T-helper 17 cell (primary cell): Measurements from ENCODE around the gene ZNF821. TPM values are rescaled to one million over a fixed set of nuclear protein-coding genes. Genes with fewer than 3 reads are reported as not detected.
"Not testable (repeated sequence)": the region's sequence is repeated elsewhere in the genome, so short reads cannot be mapped to it uniquely, and the experiment has no call there.

ENCODE experiments used
- ATAC-seq: fragments of 150-1000 bp; cut with Tn5 transposase; 2 replicates; pipeline ENCODE4 v1.10.0; 2021; ENCODE audit warnings: mild to moderate bottlenecking, moderate library complexity
- DNase-seq, 3 donors: peaks; one replicate each; pipeline versions ENCODE4 v3.0.0 to v3.0.0-alpha.2; 2020 to 2021
- H3K9me3 ChIP-seq: one replicate; pipeline ENCODE4 v1.7.0; 2013; ENCODE audit warnings: low read length, mild to moderate bottlenecking; ENCODE audit not compliant: control insufficient read depth, poor library complexity, severe bottlenecking
- H3K27ac Mint-ChIP-seq: one replicate; pipeline ENCODE4 v1.8.0; 2022; ENCODE audit warnings: mild to moderate bottlenecking, moderate library complexity, mixed read lengths
- H3K27me3 Mint-ChIP-seq: one replicate; pipeline ENCODE4 v1.8.0; 2022; ENCODE audit warnings: mixed read lengths
- H3K36me3 Mint-ChIP-seq: one replicate; pipeline ENCODE4 v1.8.0; 2022; ENCODE audit warnings: low read depth, mixed read lengths
- H3K4me1 Mint-ChIP-seq: one replicate; pipeline ENCODE4 v1.8.0; 2022; ENCODE audit warnings: mild to moderate bottlenecking, mixed read lengths
- H3K4me3 Mint-ChIP-seq: one replicate; pipeline ENCODE4 v1.8.0; 2022; ENCODE audit warnings: mild to moderate bottlenecking, moderate library complexity, mixed read lengths
- total RNA-seq, 4 donors: library from RNA in 2 of 4; stranded (reverse) in 2 of 4; gene quantifications; one replicate each; pipeline ENCODE4 v1.2.3 and lab custom pipeline; 2022 to 2026

Gene ZNF821
- total RNA-seq, 2 donors from 2014 or later: 12.2 to 14.1 TPM

GRCh38 chr16:71916397-71916920, 32.5 kb upstream of the ZNF821 start:
- peaks cover 20% of the 10 kb centered on the region for H3K36me3 Mint-ChIP-seq
- no peak overlapping the region for H3K4me3 Mint-ChIP-seq
- H3K9me3 ChIP-seq: no peaks in the 10 kb centered on the region
- no peak for DNase-seq
- peaks cover 48% of the 10 kb centered on the region for H3K4me1 Mint-ChIP-seq
- peak overlapping the region; percentile 69 for H3K27ac Mint-ChIP-seq
- no peak for ATAC-seq
- H3K27me3 Mint-ChIP-seq: no peaks in the 10 kb centered on the region

- peaks cover 17% of the 10 kb centered on the region for H3K36me3 Mint-ChIP-seq
- DNase-seq (no peak), ATAC-seq (no peak)
- H3K9me3 ChIP-seq: no peaks in the 10 kb centered on the region
- peak overlapping the region; percentile 69 for H3K27ac Mint-ChIP-seq
- no peak overlapping the region for H3K4me3 Mint-ChIP-seq
- no peaks in the 10 kb centered on the region for H3K27me3 Mint-ChIP-seq
- H3K4me1 Mint-ChIP-seq: peaks cover 44% of the 10 kb centered on the region
Observed at GRCh38 chr16:71915350-71915749, 31.4 kb upstream of the ZNF821 start.

- H3K36me3 Mint-ChIP-seq: peaks cover 17% of the 10 kb centered on the region
- H3K9me3 ChIP-seq: no peaks in the 10 kb centered on the region
- DNase-seq (no peak), ATAC-seq (no peak)
- H3K27ac Mint-ChIP-seq: peak overlapping the region; percentile 69
- peaks cover 43% of the 10 kb centered on the region for H3K4me1 Mint-ChIP-seq
- no peak overlapping the region for H3K4me3 Mint-ChIP-seq
- no peaks in the 10 kb centered on the region for H3K27me3 Mint-ChIP-seq
Observed at GRCh38 chr16:71914802-71915201, 30.8 kb upstream of the ZNF821 start.

- peaks cover 47% of the 10 kb centered on the region for H3K4me1 Mint-ChIP-seq
Observed at GRCh38 chr16:71912534-71913275, 28.7 kb upstream of the ZNF821 start.

GRCh38 chr16:71911121-71911520, 27.1 kb upstream of the ZNF821 start:
- H3K4me1 Mint-ChIP-seq: peaks cover 51% of the 10 kb centered on the region
- H3K27me3 Mint-ChIP-seq: no peaks in the 10 kb centered on the region
- H3K27ac Mint-ChIP-seq: no peak overlapping the region
- ATAC-seq (no peak), DNase-seq (no peak)
- H3K9me3 ChIP-seq: no peaks in the 10 kb centered on the region
- H3K4me3 Mint-ChIP-seq: peak overlapping the region; percentile 2
- peaks cover 2% of the 10 kb centered on the region for H3K36me3 Mint-ChIP-seq

More at GRCh38 chr16:71912534-71913275, 28.7 kb upstream of the ZNF821 start:
- H3K36me3 Mint-ChIP-seq: peaks cover 7% of the 10 kb centered on the region
- H3K4me3 Mint-ChIP-seq: no peak overlapping the region
- no peaks in the 10 kb centered on the region for H3K27me3 Mint-ChIP-seq
- DNase-seq (no peak), ATAC-seq (no peak)
- no peaks in the 10 kb centered on the region for H3K9me3 ChIP-seq
- H3K27ac Mint-ChIP-seq: no peak overlapping the region

- peak; percentile 24 for ATAC-seq
- not testable (repeated sequence) for DNase-seq, H3K36me3 Mint-ChIP-seq, H3K9me3 ChIP-seq, H3K27me3 Mint-ChIP-seq
- Mint-ChIP-seq H3K4me1 (peaks cover 47% of the 10 kb centered on the region), H3K27ac (peak overlapping the region; percentile 93), H3K4me3 (peak overlapping the region; percentile 70)
Observed at GRCh38 chr16:71905765-71906164, 21.8 kb upstream of the ZNF821 start.

GRCh38 chr16:71904239-71904638, 20.3 kb upstream of the ZNF821 start:
- ATAC-seq: no peak
- no peaks in the 10 kb centered on the region for H3K9me3 ChIP-seq
- Mint-ChIP-seq H3K4me1 (peaks cover 51% of the 10 kb centered on the region), H3K27ac (peak overlapping the region; percentile 93), H3K36me3 (no peaks in the 10 kb centered on the region), H3K27me3 (no peaks in the 10 kb centered on the region), H3K4me3 (no peak overlapping the region)
- DNase-seq: no peak

- Mint-ChIP-seq H3K4me1 (peaks cover 49% of the 10 kb centered on the region), H3K4me3 (peak overlapping the region; percentile 50), H3K27ac (peak overlapping the region; percentile 93), H3K27me3 (no peaks in the 10 kb centered on the region), H3K36me3 (no peaks in the 10 kb centered on the region)
- H3K9me3 ChIP-seq: no peaks in the 10 kb centered on the region
- no peak for ATAC-seq
- DNase-seq: no peak
Observed at GRCh38 chr16:71903608-71904007, 19.6 kb upstream of the ZNF821 start.

GRCh38 chr16:71902656-71903365, 18.8 kb upstream of the ZNF821 start:
- Mint-ChIP-seq H3K36me3 (no peaks in the 10 kb centered on the region), H3K4me3 (peak overlapping the region; percentile 52), H3K27me3 (no peaks in the 10 kb centered on the region), H3K4me1 (peaks cover 46% of the 10 kb centered on the region), H3K27ac (peak overlapping the region; percentile 93)
- H3K9me3 ChIP-seq: no peaks in the 10 kb centered on the region
- DNase-seq (no peak), ATAC-seq (no peak)

GRCh38 chr16:71899171-71899570, 15.2 kb upstream of the ZNF821 start:
- Mint-ChIP-seq H3K36me3 (no peaks in the 10 kb centered on the region), H3K4me1 (peaks cover 40% of the 10 kb centered on the region), H3K27ac (peak overlapping the region; percentile 73), H3K27me3 (no peaks in the 10 kb centered on the region), H3K4me3 (peak overlapping the region; percentile 41)
- H3K9me3 ChIP-seq: no peaks in the 10 kb centered on the region
- DNase-seq (no peak), ATAC-seq (no peak)

- Mint-ChIP-seq H3K27me3 (no peaks in the 10 kb centered on the region), H3K27ac (peak overlapping the region; percentile 95), H3K4me3 (peak overlapping the region; percentile 78), H3K36me3 (no peaks in the 10 kb centered on the region), H3K4me1 (peaks cover 30% of the 10 kb centered on the region)
- DNase-seq (no peak), ATAC-seq (no peak)
- no peaks in the 10 kb centered on the region for H3K9me3 ChIP-seq
Observed at GRCh38 chr16:71896764-71897368, 12.9 kb upstream of the ZNF821 start.

- peaks cover 27% of the 10 kb centered on the region for H3K4me1 Mint-ChIP-seq
- peak in 1 of 3 donors; percentile 21 for DNase-seq
Observed at GRCh38 chr16:71895679-71896365, 11.8 kb upstream of the ZNF821 start.

More at GRCh38 chr16:71895679-71896365, 11.8 kb upstream of the ZNF821 start:
- Mint-ChIP-seq H3K27me3 (no peaks in the 10 kb centered on the region), H3K36me3 (no peaks in the 10 kb centered on the region), H3K4me3 (peak overlapping the region; percentile 96), H3K27ac (peak overlapping the region; percentile 95)
- no peaks in the 10 kb centered on the region for H3K9me3 ChIP-seq
- ATAC-seq: peak; percentile 28
